ENCODE measurements around the gene NTRK2. TPM values are rescaled to one million over a fixed set of nuclear protein-coding genes. Genes with fewer than 3 reads are reported as not detected.
A peak's percentile ranks its signal among the peaks of the same experiment; 100 is the strongest.

The NTRK2 gene
- total RNA-seq, 1 donor from 2014 or later = 0.98 TPM

DNA sequence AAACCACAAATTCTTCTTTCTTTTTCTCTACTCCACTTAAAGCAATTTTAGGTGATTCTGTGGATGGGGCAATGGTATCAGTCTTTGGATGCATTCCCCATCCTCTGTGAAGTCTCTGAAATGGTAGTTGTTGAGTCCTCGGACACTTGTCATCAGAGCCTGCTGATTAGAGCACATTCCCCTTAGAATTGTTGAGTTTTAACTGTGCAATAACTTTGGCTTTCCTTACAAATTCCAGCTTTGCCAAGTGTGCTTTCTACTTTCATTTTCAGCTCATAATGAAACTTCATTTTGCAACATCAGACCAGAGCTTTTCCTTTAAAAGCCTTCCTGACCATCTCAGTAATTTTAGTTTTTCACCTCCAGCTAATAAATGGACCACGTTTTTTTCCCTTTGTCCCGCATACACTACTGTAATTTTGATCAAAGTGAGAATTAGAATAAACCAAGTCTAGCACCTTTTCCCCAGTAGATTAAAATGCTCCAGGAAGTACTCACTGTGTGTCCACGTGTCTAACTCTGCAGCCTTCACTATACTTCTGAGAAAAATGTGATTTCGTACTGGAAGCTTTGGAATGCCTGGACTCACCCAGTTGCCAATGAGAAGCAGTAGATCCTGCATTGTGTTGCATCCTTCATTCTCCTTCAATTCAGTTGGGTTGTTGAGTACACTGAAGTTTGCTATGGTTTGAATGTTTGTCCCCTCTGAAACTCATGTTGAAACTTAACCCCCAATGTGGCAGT, 135.6 kb downstream of the NTRK2 start:
- Histone ChIP-seq H3K27ac (peak overlapping the region; percentile 42), H3K4me3 (no peak overlapping the region), H3K4me1 (peaks cover 7% of the 10 kb centered on the region), H3K9me3 (no peaks in the 10 kb centered on the region), H3K27me3 (no peaks in the 10 kb centered on the region), H3K36me3 (no peaks in the 10 kb centered on the region)
- no peak for TF ChIP-seq CTCF (IDR thresholded peaks at IDR 0.05)
- no peak for DNase-seq
- intact Hi-C loops (cut with DNase I) = no loop called here
- ATAC-seq = no peak

DNA sequence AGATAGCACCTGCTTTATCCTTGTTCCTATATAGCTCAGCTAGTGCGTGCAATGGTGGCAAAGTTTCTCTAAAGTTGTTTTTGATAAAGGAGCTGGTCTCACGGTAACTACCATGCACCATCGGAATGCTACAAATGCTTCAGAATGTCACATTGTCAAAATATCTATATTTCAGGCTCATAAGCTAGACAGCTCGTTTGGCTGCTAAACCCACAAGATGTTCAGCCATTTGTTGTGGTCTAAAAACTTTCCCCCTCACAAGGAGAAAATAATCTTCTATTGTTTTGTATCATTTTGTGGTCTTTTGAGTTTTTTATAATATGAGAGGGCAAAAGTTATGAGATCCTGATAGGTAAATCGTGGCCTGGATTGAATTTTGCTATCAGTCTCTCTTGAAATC, 137.9 kb downstream of the NTRK2 start:
- intact Hi-C loops (cut with DNase I) = no loop called here
- TF ChIP-seq CTCF (IDR thresholded peaks at IDR 0.05) = no peak
- Histone ChIP-seq H3K27ac (no peak overlapping the region), H3K36me3 (no peaks in the 10 kb centered on the region), H3K4me3 (no peak overlapping the region), H3K4me1 (peaks cover 7% of the 10 kb centered on the region), H3K9me3 (no peaks in the 10 kb centered on the region), H3K27me3 (no peaks in the 10 kb centered on the region)
- ATAC-seq (no peak), DNase-seq (no peak)

DNA sequence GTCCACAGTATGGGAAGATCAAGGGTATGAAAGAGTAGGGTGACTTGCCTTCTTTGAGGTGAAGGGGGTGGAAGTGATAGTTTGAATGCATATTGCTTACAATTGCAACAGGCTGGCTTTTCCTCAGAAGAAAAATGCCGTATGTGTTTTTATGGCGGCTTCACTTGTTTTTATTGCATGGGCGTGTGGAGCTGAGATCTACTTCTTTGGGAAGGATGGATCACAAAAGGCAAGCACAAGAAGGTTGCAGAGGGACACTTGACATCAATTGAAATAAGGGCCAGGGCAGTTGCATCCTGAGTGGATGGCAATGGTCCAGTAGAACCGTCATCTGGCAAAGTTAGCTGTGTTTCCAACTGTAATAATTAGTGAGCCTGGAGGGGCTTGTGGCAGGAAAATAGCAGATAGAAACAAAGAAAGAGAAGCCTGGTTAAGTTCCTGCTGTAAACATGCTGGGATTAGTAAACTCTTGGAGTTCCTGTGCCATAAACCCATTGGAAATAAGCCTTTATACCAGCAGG, 138.4 kb downstream of the NTRK2 start:
- DNase-seq = no peak
- H3K36me3 ChIP-seq = no peaks in the 10 kb centered on the region
- H3K4me1 ChIP-seq = peaks cover 7% of the 10 kb centered on the region
- H3K9me3 ChIP-seq = no peaks in the 10 kb centered on the region
- intact Hi-C loops (cut with DNase I) = no loop called here
- H3K27me3 ChIP-seq = no peaks in the 10 kb centered on the region
- no peak for ATAC-seq
- no peak overlapping the region for H3K4me3 ChIP-seq
- no peak overlapping the region for H3K27ac ChIP-seq
- no peak for TF ChIP-seq CTCF (IDR thresholded peaks at IDR 0.05)

DNA sequence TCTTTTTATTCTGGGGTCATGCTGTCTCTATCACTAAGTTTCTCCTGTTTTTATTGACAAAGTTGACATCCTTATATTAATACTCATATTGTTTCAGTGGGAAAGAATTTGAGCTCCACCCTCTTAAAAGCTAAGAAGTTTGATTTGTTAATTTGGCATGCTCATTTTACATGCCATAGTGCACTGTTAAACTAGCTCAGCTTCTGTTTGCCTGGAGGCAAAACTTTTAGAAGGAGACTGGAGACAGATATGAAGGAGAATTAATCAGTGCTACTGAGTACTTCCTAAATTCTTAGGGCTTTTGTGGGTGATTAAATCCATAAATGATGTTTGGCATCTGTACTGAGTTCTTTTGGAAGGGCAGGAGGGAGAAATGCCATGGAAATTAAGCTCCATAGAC, 138.9 kb downstream of the NTRK2 start:
- no peak for DNase-seq

DNA sequence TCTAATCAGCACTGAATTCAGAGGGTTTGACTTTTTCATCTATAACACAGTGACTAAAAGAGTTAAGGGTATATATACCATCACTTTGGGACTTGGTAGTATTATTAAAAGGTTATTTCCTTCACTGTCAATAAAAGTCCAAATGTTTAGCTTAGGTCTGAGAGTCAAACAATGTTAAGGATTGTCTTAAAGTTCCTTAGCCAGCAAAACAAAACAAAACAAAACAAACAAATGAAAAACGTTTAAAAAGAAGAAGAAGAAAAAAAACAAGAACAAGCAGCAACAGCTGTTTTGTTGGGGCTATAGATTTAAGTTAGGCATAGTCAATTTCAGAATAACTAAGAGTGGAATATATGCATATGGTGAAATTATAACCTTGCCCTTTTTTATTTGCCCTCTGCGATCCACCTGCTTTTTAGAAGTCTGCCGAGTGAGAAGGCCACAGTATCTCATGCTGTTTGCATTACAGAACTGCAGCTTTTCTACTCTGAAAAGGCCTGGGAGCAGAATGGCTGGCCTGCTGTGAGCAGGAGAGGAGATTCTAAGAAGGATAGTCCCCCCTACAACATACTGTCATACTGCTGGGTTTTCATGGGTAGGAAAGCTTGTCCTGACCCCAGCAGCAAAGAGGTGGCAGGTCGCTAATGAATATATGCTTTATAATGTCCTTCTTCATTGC, 141.7 kb downstream of the NTRK2 start:
- Histone ChIP-seq H3K27me3 (no peaks in the 10 kb centered on the region), H3K4me1 (no peaks in the 10 kb centered on the region), H3K4me3 (no peak overlapping the region), H3K27ac (no peak overlapping the region), H3K9me3 (no peaks in the 10 kb centered on the region), H3K36me3 (no peaks in the 10 kb centered on the region)
- intact Hi-C loops (cut with DNase I) = no loop called here
- no peak for TF ChIP-seq CTCF (IDR thresholded peaks at IDR 0.05)
- ATAC-seq = no peak
- no peak for DNase-seq

More for the DNA sequence above, 138.9 kb downstream of the NTRK2 start:
- no peak for TF ChIP-seq CTCF (IDR thresholded peaks at IDR 0.05)
- H3K36me3 ChIP-seq = no peaks in the 10 kb centered on the region
- peaks cover 7% of the 10 kb centered on the region for H3K4me1 ChIP-seq
- intact Hi-C loops (cut with DNase I) = no loop called here
- H3K27ac ChIP-seq = no peak overlapping the region
- ATAC-seq = no peak
- no peaks in the 10 kb centered on the region for H3K27me3 ChIP-seq
- H3K4me3 ChIP-seq = no peak overlapping the region
- no peaks in the 10 kb centered on the region for H3K9me3 ChIP-seq
